T-cell (primary cell): ENCODE measurements around the gene OR2M2. TPM values are rescaled to one million over a fixed set of nuclear protein-coding genes. Genes with fewer than 3 reads are reported as not detected.

Experiments
- ATAC-seq, 4 experiments: fragments of 200-7000 bp in 3 of 4; fragments of 150-1000 bp in 1 of 4; cut with Tn5 transposase; replicated peaks in 1 of 4; 1 replicate in 3 of 4; 2 replicates in 1 of 4; pipeline ENCODE4 v1.10.0; 2021; ENCODE audit warnings: moderate library complexity in 3 of 4, mild to moderate bottlenecking in 2 of 4, moderate number of reproducible peaks in 1 of 4
- CTCF ChIA-PET, 2 donors: fragments of 300-600 bp; sonication (Branson Sonifier 250); formaldehyde crosslinking; loops; one replicate each; lab custom pipeline; 2022; ENCODE audit warnings: antibody characterized with exemption in 2 of 2; lab: Charles Lee
- POLR2A ChIA-PET, 2 donors: fragments of 300-600 bp; sonication (Branson Sonifier 250); formaldehyde crosslinking; loops; one replicate each; lab custom pipeline; 2022; ENCODE audit warnings: antibody characterized with exemption in 2 of 2; lab: Charles Lee
- DNase-seq, 35 experiments: peaks; one replicate each; pipeline versions ENCODE4 v3.0.0 to v3.0.0-alpha.2; 2013 to 2023
- H3K27ac ChIP-seq: one replicate; pipeline ENCODE4 v1.5.1; 2013; ENCODE audit warnings: low read length
- H3K27me3 ChIP-seq, 2 experiments: replicated peaks in 1 of 2; 1 replicate in 1 of 2; 2 replicates in 1 of 2; pipeline versions ENCODE4 v1.6.1 to v1.7.0; 2013; ENCODE audit warnings: low read length in 1 of 2, mixed read lengths in 1 of 2; ENCODE audit not compliant: control insufficient read depth in 2 of 2, insufficient read depth in 2 of 2; ENCODE audit errors: extremely low read depth in 1 of 2
- H3K36me3 ChIP-seq, 2 donors: 1 replicate in 1 of 2; 2 replicates in 1 of 2; pipeline versions ENCODE4 v1.6.1 to v1.7.0; 2013; ENCODE audit warnings: low read length in 1 of 2; ENCODE audit not compliant: control insufficient read depth in 2 of 2, insufficient read depth in 1 of 2; ENCODE audit errors: extremely low read depth in 1 of 2
- H3K4me1 ChIP-seq, 2 experiments: 1 replicate in 1 of 2; 2 replicates in 1 of 2; pipeline versions ENCODE4 v1.6.1 to v1.7.0; 2013; ENCODE audit warnings: low read length in 2 of 2, mixed read lengths in 1 of 2; ENCODE audit not compliant: insufficient read depth in 2 of 2, control insufficient read depth in 1 of 2; ENCODE audit errors: extremely low read depth in 1 of 2
- H3K4me3 ChIP-seq, 2 donors: 1 replicate in 1 of 2; 2 replicates in 1 of 2; pipeline versions ENCODE4 v1.5.1 to v1.7.0; 2013; ENCODE audit warnings: mild to moderate bottlenecking in 2 of 2, low read length in 1 of 2, moderate library complexity in 1 of 2; ENCODE audit not compliant: control insufficient read depth in 1 of 2; ENCODE audit errors: extremely low read depth in 1 of 2
- H3K9me3 ChIP-seq: 2 replicates; pipeline ENCODE4 v1.7.0; 2013
- H3K27ac Mint-ChIP-seq, 2 donors: one replicate each; pipeline ENCODE4 v1.8.0; 2020 to 2021; ENCODE audit warnings: mild to moderate bottlenecking in 2 of 2, mixed read lengths in 2 of 2
- H3K27me3 Mint-ChIP-seq, 2 donors: one replicate each; pipeline ENCODE4 v1.8.0; 2021 to 2022; ENCODE audit warnings: mixed read lengths in 2 of 2
- H3K36me3 Mint-ChIP-seq: one replicate; pipeline ENCODE4 v1.8.0; 2021; ENCODE audit warnings: mixed read lengths
- H3K4me1 Mint-ChIP-seq, 3 donors: one replicate each; pipeline ENCODE4 v1.8.0; 2020 to 2022; ENCODE audit warnings: mixed read lengths in 3 of 3, mild to moderate bottlenecking in 1 of 3
- H3K4me3 Mint-ChIP-seq, 3 donors: one replicate each; pipeline ENCODE4 v1.8.0; 2020 to 2022; ENCODE audit warnings: mild to moderate bottlenecking in 3 of 3, mixed read lengths in 3 of 3, moderate library complexity in 3 of 3
- H3K9me3 Mint-ChIP-seq, 3 donors: one replicate each; pipeline ENCODE4 v1.8.0; 2020 to 2022; ENCODE audit warnings: mixed read lengths in 3 of 3
- WGBS: methylation state at CpG from one replicate; pipeline ENCODE4 v1.1.5; 2013; ENCODE audit warnings: missing lambda C conversion rate; ENCODE audit not compliant: insufficient coverage; 5-methylcytosine and 5-hydroxymethylcytosine counted together
- total RNA-seq, 35 experiments: library from RNA in 6 of 35; stranded (reverse) in 6 of 35; fragments of 120-200 nt in 1 of 35; gene quantifications; one replicate each; pipeline versions ENCODE4 v1.2.1 to v1.2.4 and lab custom pipeline; 2013 to 2026

OR2M2 gene
- total RNA-seq, 5 donors from 2014 or later (not counting 1 experiment from before 2014, with no cell fraction given) = not detected

GRCh38 chr1:248152056-248152827 is 22.4 kb upstream of the OR2M2 start:
- H3K4me3 Mint-ChIP-seq = no peak overlapping the region
- H3K4me1 Mint-ChIP-seq = no peaks in the 10 kb centered on the region
- no peaks in the 10 kb centered on the region for H3K36me3 Mint-ChIP-seq
- ChIA-PET CTCF (no interaction called here), POLR2A (no interaction called here)
- DNase-seq (no peak), ATAC-seq (no peak)
- Histone ChIP-seq H3K4me3 (no peak overlapping the region), H3K27me3 (no peaks in the 10 kb centered on the region), H3K9me3 (no peaks in the 10 kb centered on the region), H3K4me1 (no peaks in the 10 kb centered on the region), H3K36me3 (no peaks in the 10 kb centered on the region), H3K27ac (no peak overlapping the region)
- H3K27me3 Mint-ChIP-seq = peaks cover 0 to 2% of the 10 kb centered on the region in 2 donors
- WGBS = 75% methylated on average over 4 of the region's 6 CpGs
- peaks cover 8 to 21% (median 16%) of the 10 kb centered on the region in 3 donors for H3K9me3 Mint-ChIP-seq
- H3K27ac Mint-ChIP-seq = no peak overlapping the region

- ATAC-seq (no peak), DNase-seq (peak in 1 of 35 experiments; percentile 1)
- H3K4me3 Mint-ChIP-seq = no peak overlapping the region
- H3K9me3 Mint-ChIP-seq = peaks cover 0 to 5% (median 4%) of the 10 kb centered on the region in 3 donors
- WGBS = no CpG with 5 or more reads among the region's 1 CpG
- Histone ChIP-seq H3K27ac (no peak overlapping the region), H3K4me1 (no peaks in the 10 kb centered on the region), H3K27me3 (no peaks in the 10 kb centered on the region), H3K4me3 (no peak overlapping the region), H3K36me3 (no peaks in the 10 kb centered on the region), H3K9me3 (no peaks in the 10 kb centered on the region)
- no peaks in the 10 kb centered on the region for H3K4me1 Mint-ChIP-seq
- ChIA-PET CTCF (no interaction called here), POLR2A (no interaction called here)
- H3K36me3 Mint-ChIP-seq = no peaks in the 10 kb centered on the region
- no peak overlapping the region for H3K27ac Mint-ChIP-seq
- H3K27me3 Mint-ChIP-seq = peaks cover 0 to 2% of the 10 kb centered on the region in 2 donors
Observed at GRCh38 chr1:248155927-248156326, 18.7 kb upstream of the OR2M2 start.

- POLR2A ChIA-PET = no interaction called here
- no peak for ATAC-seq
Observed at GRCh38 chr1:248158758-248159157, 15.9 kb upstream of the OR2M2 start.

GRCh38 chr1:248164031-248164430 is 10.6 kb upstream of the OR2M2 start:
- Histone ChIP-seq H3K27me3 (no peaks in the 10 kb centered on the region), H3K9me3 (no peaks in the 10 kb centered on the region), H3K27ac (no peak overlapping the region), H3K4me3 (no peak overlapping the region), H3K4me1 (no peaks in the 10 kb centered on the region), H3K36me3 (no peaks in the 10 kb centered on the region)
- whole genome bisulfite sequencing = 92% methylated on average over 12 of the region's 12 CpGs
- ChIA-PET CTCF (no interaction called here), POLR2A (no interaction called here)
- ATAC-seq = no peak
- no peak overlapping the region for H3K27ac Mint-ChIP-seq
- no peaks in the 10 kb centered on the region for H3K4me1 Mint-ChIP-seq
- no peaks in the 10 kb centered on the region for H3K27me3 Mint-ChIP-seq
- DNase-seq = no peak
- no peak overlapping the region for H3K4me3 Mint-ChIP-seq
- no peaks in the 10 kb centered on the region for H3K36me3 Mint-ChIP-seq
- peaks cover 0 to 7% (median 2%) of the 10 kb centered on the region in 3 donors for H3K9me3 Mint-ChIP-seq

More at GRCh38 chr1:248158758-248159157, 15.9 kb upstream of the OR2M2 start:
- H3K27me3 Mint-ChIP-seq = peaks cover 0 to 2% of the 10 kb centered on the region in 2 donors
- Histone ChIP-seq H3K9me3 (no peaks in the 10 kb centered on the region), H3K27ac (no peak overlapping the region), H3K27me3 (no peaks in the 10 kb centered on the region), H3K4me1 (no peaks in the 10 kb centered on the region), H3K4me3 (no peak overlapping the region), H3K36me3 (no peaks in the 10 kb centered on the region)
- WGBS = no CpG with 5 or more reads among the region's 4 CpGs
- no peak for DNase-seq
- CTCF ChIA-PET = no interaction called here
- H3K36me3 Mint-ChIP-seq = no peaks in the 10 kb centered on the region
- no peaks in the 10 kb centered on the region for H3K4me1 Mint-ChIP-seq
- H3K27ac Mint-ChIP-seq = no peak overlapping the region
- H3K4me3 Mint-ChIP-seq = no peak overlapping the region
- peaks cover 0 to 5% (median 0%) of the 10 kb centered on the region in 3 donors for H3K9me3 Mint-ChIP-seq

GRCh38 chr1:248165186-248165585 is 9.4 kb upstream of the OR2M2 start:
- H3K27ac Mint-ChIP-seq = no peak overlapping the region
- WGBS = 92% methylated on average over 14 of the region's 14 CpGs
- Histone ChIP-seq H3K4me3 (no peak overlapping the region), H3K36me3 (no peaks in the 10 kb centered on the region), H3K9me3 (no peaks in the 10 kb centered on the region), H3K27ac (no peak overlapping the region), H3K27me3 (no peaks in the 10 kb centered on the region), H3K4me1 (no peaks in the 10 kb centered on the region)
- ATAC-seq (no peak), DNase-seq (no peak)
- H3K27me3 Mint-ChIP-seq = no peaks in the 10 kb centered on the region
- H3K9me3 Mint-ChIP-seq = peaks cover 0 to 7% (median 0%) of the 10 kb centered on the region in 3 donors
- ChIA-PET CTCF (no interaction called here), POLR2A (no interaction called here)
- H3K4me3 Mint-ChIP-seq = no peak overlapping the region
- H3K36me3 Mint-ChIP-seq = no peaks in the 10 kb centered on the region
- H3K4me1 Mint-ChIP-seq = no peaks in the 10 kb centered on the region

DNA sequence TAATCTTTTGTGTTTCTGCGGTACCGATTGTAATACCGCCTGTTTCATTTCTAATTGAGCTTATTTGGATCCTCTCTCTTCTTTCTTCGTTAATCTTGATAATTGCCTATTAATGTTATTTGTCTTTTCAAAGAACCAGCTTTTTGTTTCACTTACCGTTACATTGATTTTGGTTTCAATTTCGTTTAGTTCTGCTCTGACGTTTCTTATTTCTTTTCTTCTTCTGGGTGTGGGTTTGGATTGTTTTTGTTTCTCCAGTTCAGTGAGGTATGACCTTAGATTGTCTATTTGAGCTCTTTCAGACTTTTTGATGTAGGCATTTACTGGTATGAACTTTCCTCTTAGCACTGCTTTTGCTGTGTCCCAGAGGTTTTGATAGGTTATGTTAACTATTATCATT is 9.4 kb downstream of the OR2M2 start:
- no CpG with 5 or more reads among the region's 7 CpGs for WGBS
- no peak overlapping the region for H3K27ac Mint-ChIP-seq

More for the DNA sequence above, 9.4 kb downstream of the OR2M2 start:
- CTCF ChIA-PET = no interaction called here
- ATAC-seq = no peak
- Mint-ChIP-seq H3K9me3 (peaks cover 8 to 15% (median 15%) of the 10 kb centered on the region in 3 donors), H3K4me3 (no peak overlapping the region), H3K4me1 (no peaks in the 10 kb centered on the region), H3K27me3 (peaks cover 6 to 7% of the 10 kb centered on the region in 2 donors), H3K36me3 (no peaks in the 10 kb centered on the region)
- no peaks in the 10 kb centered on the region for H3K36me3 ChIP-seq
- POLR2A ChIA-PET = no interaction called here
- DNase-seq = no peak
- peaks cover 0 to 10% of the 10 kb centered on the region in 2 experiments for H3K27me3 ChIP-seq
- H3K27ac ChIP-seq = no peak overlapping the region
- H3K9me3 ChIP-seq = no peaks in the 10 kb centered on the region
- H3K4me1 ChIP-seq = no peaks in the 10 kb centered on the region
- H3K4me3 ChIP-seq = no peak overlapping the region
